Measurements from ENCODE around the gene NPHP1. TPM values are rescaled to one million over a fixed set of nuclear protein-coding genes. Genes with fewer than 3 reads are reported as not detected.

NPHP1 gene
- total and polyA plus RNA-seq, 2 donors (not counting 1 experiment from before 2014, with no cell fraction given) = 2.4 TPM

GRCh38 chr2:110205660-110206455 is 1.0 kb upstream of the NPHP1 start:
- no peaks in the 10 kb centered on the region for H3K9me3 Mint-ChIP-seq (ENCODE audit: insufficient read depth)
- no peak overlapping the region for H3K27ac Mint-ChIP-seq
- intact Hi-C loops (cut with micrococcal nuclease) = no loop called here
- peak overlapping the region; percentile 98 for H2AFZ ChIP-seq (ENCODE audit: insufficient read depth, low read depth, low read length, poor library complexity, severe bottlenecking)
- H3K79me2 ChIP-seq (ENCODE audit: control insufficient read depth, insufficient read depth, low read length) = no peaks in the 10 kb centered on the region
- ChIA-PET CTCF (no interaction called here), POLR2A (no interaction called here)
- peaks cover 29% of the 10 kb centered on the region for H3K4me1 Mint-ChIP-seq
- ATAC-seq (ENCODE audit: low read depth) (no peak), DNase-seq (no peak)
- no CpG with 5 or more reads among the region's 3 CpGs for WGBS (ENCODE audit: insufficient coverage)
- peak overlapping the region; percentile 82 for H3K9ac ChIP-seq (ENCODE audit: low read length)
- no peaks in the 10 kb centered on the region for H3K9me3 ChIP-seq (ENCODE audit: control extremely low read depth in 1 of 3, control insufficient read depth in 2 of 3, insufficient read depth in 1 of 3, low read length in 2 of 3)
- H3K27me3 ChIP-seq (replicated peaks in 1 of 4; ENCODE audit: control extremely low read depth in 1 of 4, control insufficient read depth in 3 of 4, insufficient read depth in 4 of 4, low read length in 3 of 4) = no peaks in the 10 kb centered on the region
- peak overlapping the region; percentile 91 for H3K4me2 ChIP-seq (replicated peaks; ENCODE audit: low read depth, low read length, poor library complexity, severe bottlenecking)
- H3K4me3 ChIP-seq (ENCODE audit: control extremely low read depth in 1 of 5, extremely low read depth in 1 of 5, insufficient read depth in 1 of 5, low read depth in 2 of 5, low read length in 4 of 5) = peak overlapping the region in 1 of 5 experiments; percentile 73
- no peaks in the 10 kb centered on the region for H3K27me3 Mint-ChIP-seq
- H3K4me3 Mint-ChIP-seq = peak overlapping the region; percentile 88
- no peak for TF ChIP-seq CTCF (IDR thresholded peaks at IDR 0.05)
- no peak for TF ChIP-seq EZH2 (IDR thresholded peaks at IDR 0.05; ENCODE audit: borderline replicate concordance, insufficient read depth, low read depth, low read length, poor library complexity, severe bottlenecking)
- no peaks in the 10 kb centered on the region for H4K20me1 ChIP-seq (ENCODE audit: control insufficient read depth, insufficient read depth, low read length, poor library complexity, severe bottlenecking)
- H3K36me3 ChIP-seq (replicated peaks in 1 of 2; ENCODE audit: control extremely low read depth in 1 of 2, control insufficient read depth in 1 of 2, extremely low read depth in 1 of 2, insufficient read depth in 2 of 2, low read length in 1 of 2) = peaks cover 0 to 3% of the 10 kb centered on the region in 2 experiments
- H3K27ac ChIP-seq (ENCODE audit: low read length in 2 of 2) = no peak overlapping the region
- peaks cover 8 to 11% of the 10 kb centered on the region in 2 donors for H3K4me1 ChIP-seq (ENCODE audit: control insufficient read depth in 2 of 2, insufficient read depth in 2 of 2, low read length in 2 of 2)

- no peak for TF ChIP-seq CTCF (IDR thresholded peaks at IDR 0.05)
- TF ChIP-seq EZH2 (IDR thresholded peaks at IDR 0.05; ENCODE audit: borderline replicate concordance, insufficient read depth, low read depth, low read length, poor library complexity, severe bottlenecking) = no peak
- no peak for ATAC-seq (ENCODE audit: low read depth)
- Histone ChIP-seq H3K36me3 (replicated peaks in 1 of 2; ENCODE audit: control extremely low read depth in 1 of 2, control insufficient read depth in 1 of 2, extremely low read depth in 1 of 2, insufficient read depth in 2 of 2, low read length in 1 of 2) (no peaks in the 10 kb centered on the region), H3K9me3 (ENCODE audit: control extremely low read depth in 1 of 3, control insufficient read depth in 2 of 3, insufficient read depth in 1 of 3, low read length in 2 of 3) (no peaks in the 10 kb centered on the region), H3K4me1 (ENCODE audit: control insufficient read depth in 2 of 2, insufficient read depth in 2 of 2, low read length in 2 of 2) (no peaks in the 10 kb centered on the region), H3K79me2 (ENCODE audit: control insufficient read depth, insufficient read depth, low read length) (no peaks in the 10 kb centered on the region), H4K20me1 (ENCODE audit: control insufficient read depth, insufficient read depth, low read length, poor library complexity, severe bottlenecking) (no peaks in the 10 kb centered on the region), H2AFZ (ENCODE audit: insufficient read depth, low read depth, low read length, poor library complexity, severe bottlenecking) (no peak overlapping the region), H3K27ac (ENCODE audit: low read length in 2 of 2) (no peak overlapping the region), H3K27me3 (replicated peaks in 1 of 4; ENCODE audit: control extremely low read depth in 1 of 4, control insufficient read depth in 3 of 4, insufficient read depth in 4 of 4, low read length in 3 of 4) (no peaks in the 10 kb centered on the region), H3K4me2 (replicated peaks; ENCODE audit: low read depth, low read length, poor library complexity, severe bottlenecking) (no peak overlapping the region), H3K4me3 (ENCODE audit: control extremely low read depth in 1 of 5, extremely low read depth in 1 of 5, insufficient read depth in 1 of 5, low read depth in 2 of 5, low read length in 4 of 5) (no peak overlapping the region), H3K9ac (ENCODE audit: low read length) (no peak overlapping the region)
- H3K27ac Mint-ChIP-seq = no peak overlapping the region
- DNase-seq = no peak
- H3K27me3 Mint-ChIP-seq = no peaks in the 10 kb centered on the region
- CTCF ChIA-PET = no interaction called here
- POLR2A ChIA-PET = no interaction called here
- H3K4me3 Mint-ChIP-seq = no peak overlapping the region
- no peaks in the 10 kb centered on the region for H3K9me3 Mint-ChIP-seq (ENCODE audit: insufficient read depth)
- intact Hi-C loops (cut with micrococcal nuclease) = no loop called here
- no peaks in the 10 kb centered on the region for H3K4me1 Mint-ChIP-seq
- WGBS (ENCODE audit: insufficient coverage) = 80% methylated on average over 1 of the region's 3 CpGs
Measured at GRCh38 chr2:110198016-110198415, 6.8 kb downstream of the NPHP1 start.
